Glutamatergic neuron (in vitro differentiated cells): ENCODE measurements around the gene PLOD3. TPM values are rescaled to one million over a fixed set of nuclear protein-coding genes. Genes with fewer than 3 reads are reported as not detected.
A peak's percentile ranks its signal among the peaks of the same experiment; 100 is the strongest.

Experiments
- DNase-seq: peaks from one replicate; pipeline ENCODE4 v3.0.0; 2022
- H3K27ac Mint-ChIP-seq: one replicate; pipeline ENCODE4 v1.8.0; 2020; ENCODE audit warnings: mild to moderate bottlenecking, mixed read lengths, inconsistent platforms; ENCODE audit not compliant: unreplicated experiment
- H3K27me3 Mint-ChIP-seq: one replicate; pipeline ENCODE4 v1.8.0; 2020; ENCODE audit warnings: mild to moderate bottlenecking, moderate library complexity, mixed read lengths, inconsistent platforms; ENCODE audit not compliant: unreplicated experiment
- H3K36me3 Mint-ChIP-seq: one replicate; pipeline ENCODE4 v1.8.0; 2020; ENCODE audit warnings: mild to moderate bottlenecking, mixed read lengths, inconsistent platforms; ENCODE audit not compliant: unreplicated experiment
- H3K4me1 Mint-ChIP-seq: one replicate; pipeline ENCODE4 v1.8.0; 2020; ENCODE audit warnings: mild to moderate bottlenecking, low read depth, mixed read lengths, inconsistent platforms; ENCODE audit not compliant: unreplicated experiment
- H3K4me3 Mint-ChIP-seq: one replicate; pipeline ENCODE4 v1.8.0; 2020; ENCODE audit warnings: mild to moderate bottlenecking, mixed read lengths, inconsistent platforms; ENCODE audit not compliant: unreplicated experiment
- H3K9me3 Mint-ChIP-seq: one replicate; pipeline ENCODE4 v1.8.0; 2020; ENCODE audit warnings: mild to moderate bottlenecking, moderate library complexity, mixed read lengths, inconsistent platforms; ENCODE audit not compliant: unreplicated experiment
- total RNA-seq: library from RNA; stranded (reverse); fragmentation: NEBNext Ultra II Directional; extraction: Animal tissue kit (Norgen Biotek cat#: 25700); gene quantifications from one replicate; pipeline ENCODE4 v1.2.1, GENCODE V29; 2021; ENCODE audit not compliant: unreplicated experiment
- TF ChIP-seq, protein P1 (sequence below): fragments of 200-600 bp; sonication (generic); IDR thresholded peaks from one replicate; pipeline ENCODE4 v1.5.0; 2021; ENCODE audit not compliant: partially characterized antibody, unreplicated experiment

The PLOD3 gene
- total RNA-seq, 1 donor from 2014 or later, result 47.1 TPM

DNA sequence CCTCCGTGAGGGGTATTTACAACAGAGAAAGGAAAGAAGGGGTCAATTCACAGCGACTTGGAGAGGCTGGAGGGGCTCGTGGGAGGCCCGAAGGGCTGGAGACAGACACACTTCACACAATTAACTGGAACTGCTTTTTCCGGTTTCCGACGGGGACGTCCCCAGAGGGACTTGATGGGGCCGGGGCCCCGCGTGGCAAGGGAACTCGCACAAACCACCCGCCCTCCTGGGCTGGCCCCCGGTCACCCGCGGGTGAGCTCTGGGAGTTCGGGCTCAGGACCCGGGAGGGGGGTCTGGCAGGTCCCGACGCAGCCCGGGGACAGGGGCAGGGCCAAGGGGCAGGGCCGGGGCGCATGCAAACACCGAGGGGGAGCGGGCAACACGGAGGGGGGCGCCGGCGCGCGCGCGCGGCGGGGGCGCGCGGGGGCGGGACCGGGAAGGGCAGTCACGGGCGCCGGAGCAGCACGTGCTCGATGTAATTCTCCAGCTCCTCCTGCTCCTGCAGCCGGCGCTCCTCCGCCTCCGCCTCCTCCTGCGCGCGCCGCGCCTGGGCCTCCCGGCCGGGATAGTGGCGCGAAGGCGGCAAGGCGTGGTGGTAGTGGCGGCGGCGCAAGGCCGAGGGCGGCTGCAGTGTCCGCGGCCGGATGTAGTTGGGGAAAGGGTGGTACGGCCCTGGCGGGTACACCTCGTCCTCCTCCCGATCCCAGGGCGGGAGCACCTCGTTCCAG lies 54.7 kb downstream of the PLOD3 start:
- peak; percentile 83 for DNase-seq
- Mint-ChIP-seq H3K27me3 (peaks cover 35% of the 10 kb centered on the region), H3K9me3 (peaks cover 12% of the 10 kb centered on the region), H3K36me3 (no peaks in the 10 kb centered on the region), H3K27ac (peak overlapping the region; percentile 52), H3K4me1 (peaks cover 20% of the 10 kb centered on the region), H3K4me3 (peak overlapping the region; percentile 86)
- TF ChIP-seq, protein P1, sequence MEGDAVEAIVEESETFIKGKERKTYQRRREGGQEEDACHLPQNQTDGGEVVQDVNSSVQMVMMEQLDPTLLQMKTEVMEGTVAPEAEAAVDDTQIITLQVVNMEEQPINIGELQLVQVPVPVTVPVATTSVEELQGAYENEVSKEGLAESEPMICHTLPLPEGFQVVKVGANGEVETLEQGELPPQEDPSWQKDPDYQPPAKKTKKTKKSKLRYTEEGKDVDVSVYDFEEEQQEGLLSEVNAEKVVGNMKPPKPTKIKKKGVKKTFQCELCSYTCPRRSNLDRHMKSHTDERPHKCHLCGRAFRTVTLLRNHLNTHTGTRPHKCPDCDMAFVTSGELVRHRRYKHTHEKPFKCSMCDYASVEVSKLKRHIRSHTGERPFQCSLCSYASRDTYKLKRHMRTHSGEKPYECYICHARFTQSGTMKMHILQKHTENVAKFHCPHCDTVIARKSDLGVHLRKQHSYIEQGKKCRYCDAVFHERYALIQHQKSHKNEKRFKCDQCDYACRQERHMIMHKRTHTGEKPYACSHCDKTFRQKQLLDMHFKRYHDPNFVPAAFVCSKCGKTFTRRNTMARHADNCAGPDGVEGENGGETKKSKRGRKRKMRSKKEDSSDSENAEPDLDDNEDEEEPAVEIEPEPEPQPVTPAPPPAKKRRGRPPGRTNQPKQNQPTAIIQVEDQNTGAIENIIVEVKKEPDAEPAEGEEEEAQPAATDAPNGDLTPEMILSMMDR, result no peak

DNA sequence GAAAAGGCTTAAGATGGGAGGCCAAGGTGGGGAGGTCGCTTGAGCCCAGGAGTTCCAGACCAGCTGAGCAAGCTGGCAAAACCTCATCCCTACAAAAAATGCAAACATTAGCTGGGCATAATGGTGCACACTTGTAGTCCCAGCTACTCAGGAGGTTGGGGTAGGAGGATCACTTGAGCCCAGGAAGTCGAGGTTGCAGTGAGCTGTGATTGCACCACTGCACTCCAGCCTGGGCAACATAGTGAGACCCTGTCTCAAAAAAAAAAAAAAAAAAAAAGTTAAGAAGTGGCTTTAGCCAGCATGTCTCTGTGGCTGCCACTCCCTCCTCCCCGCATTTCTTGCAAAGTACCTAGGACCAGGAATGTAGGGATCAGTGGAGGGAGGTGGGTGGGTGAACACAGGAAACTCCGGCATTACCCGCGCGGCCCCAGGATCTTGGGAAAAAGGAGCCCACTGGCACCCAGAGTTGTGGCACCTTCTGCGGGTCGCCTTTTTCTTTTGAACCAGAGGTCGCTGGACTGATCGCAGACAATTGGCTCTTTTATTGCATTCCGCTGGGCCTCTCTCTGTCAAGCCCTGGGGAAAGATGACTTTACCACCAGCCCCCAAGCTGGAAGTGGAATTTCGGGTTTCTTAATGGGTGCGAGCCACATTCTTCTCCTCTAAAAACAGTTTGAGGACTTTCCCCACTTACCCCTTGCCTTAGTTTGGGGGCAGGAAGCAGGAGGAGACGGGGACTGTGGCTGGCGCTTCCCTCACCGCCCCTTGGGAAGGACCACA lies 55.5 kb downstream of the PLOD3 start:
- peak overlapping the region; percentile 52 for H3K27ac Mint-ChIP-seq
- DNase-seq, result no peak
- TF ChIP-seq, protein P1, result no peak
- no peaks in the 10 kb centered on the region for H3K36me3 Mint-ChIP-seq
- peaks cover 28% of the 10 kb centered on the region for H3K27me3 Mint-ChIP-seq
- H3K4me3 Mint-ChIP-seq, result peak overlapping the region; percentile 86
- peaks cover 11% of the 10 kb centered on the region for H3K9me3 Mint-ChIP-seq
- peaks cover 11% of the 10 kb centered on the region for H3K4me1 Mint-ChIP-seq

DNA sequence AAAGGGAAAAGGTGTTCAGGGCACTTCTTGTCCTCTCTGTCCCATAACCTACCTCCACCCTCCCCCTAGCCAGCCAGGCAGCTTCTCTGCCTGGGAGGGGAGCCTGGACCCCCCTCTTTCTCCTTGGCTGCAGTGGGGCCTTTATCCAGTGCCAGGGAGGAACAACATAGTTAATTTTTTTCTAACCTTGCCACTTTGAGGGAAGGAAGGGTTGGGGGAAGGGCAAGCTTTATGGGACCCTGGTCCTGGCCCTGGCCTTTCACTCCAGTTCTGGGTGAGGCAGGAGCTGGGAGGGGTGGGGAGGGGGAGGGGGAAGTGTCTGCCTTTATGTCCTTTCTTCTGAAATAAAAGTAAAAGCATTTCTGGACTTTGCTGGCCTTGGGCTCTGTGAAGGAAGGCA lies 56.5 kb downstream of the PLOD3 start:
- peaks cover 11% of the 10 kb centered on the region for H3K9me3 Mint-ChIP-seq
- H3K4me3 Mint-ChIP-seq, result no peak overlapping the region
- peaks cover 8% of the 10 kb centered on the region for H3K4me1 Mint-ChIP-seq
- peaks cover 24% of the 10 kb centered on the region for H3K27me3 Mint-ChIP-seq
- H3K27ac Mint-ChIP-seq, result no peak overlapping the region
- no peak for DNase-seq
- no peaks in the 10 kb centered on the region for H3K36me3 Mint-ChIP-seq
- TF ChIP-seq, protein P1, result no peak

DNA sequence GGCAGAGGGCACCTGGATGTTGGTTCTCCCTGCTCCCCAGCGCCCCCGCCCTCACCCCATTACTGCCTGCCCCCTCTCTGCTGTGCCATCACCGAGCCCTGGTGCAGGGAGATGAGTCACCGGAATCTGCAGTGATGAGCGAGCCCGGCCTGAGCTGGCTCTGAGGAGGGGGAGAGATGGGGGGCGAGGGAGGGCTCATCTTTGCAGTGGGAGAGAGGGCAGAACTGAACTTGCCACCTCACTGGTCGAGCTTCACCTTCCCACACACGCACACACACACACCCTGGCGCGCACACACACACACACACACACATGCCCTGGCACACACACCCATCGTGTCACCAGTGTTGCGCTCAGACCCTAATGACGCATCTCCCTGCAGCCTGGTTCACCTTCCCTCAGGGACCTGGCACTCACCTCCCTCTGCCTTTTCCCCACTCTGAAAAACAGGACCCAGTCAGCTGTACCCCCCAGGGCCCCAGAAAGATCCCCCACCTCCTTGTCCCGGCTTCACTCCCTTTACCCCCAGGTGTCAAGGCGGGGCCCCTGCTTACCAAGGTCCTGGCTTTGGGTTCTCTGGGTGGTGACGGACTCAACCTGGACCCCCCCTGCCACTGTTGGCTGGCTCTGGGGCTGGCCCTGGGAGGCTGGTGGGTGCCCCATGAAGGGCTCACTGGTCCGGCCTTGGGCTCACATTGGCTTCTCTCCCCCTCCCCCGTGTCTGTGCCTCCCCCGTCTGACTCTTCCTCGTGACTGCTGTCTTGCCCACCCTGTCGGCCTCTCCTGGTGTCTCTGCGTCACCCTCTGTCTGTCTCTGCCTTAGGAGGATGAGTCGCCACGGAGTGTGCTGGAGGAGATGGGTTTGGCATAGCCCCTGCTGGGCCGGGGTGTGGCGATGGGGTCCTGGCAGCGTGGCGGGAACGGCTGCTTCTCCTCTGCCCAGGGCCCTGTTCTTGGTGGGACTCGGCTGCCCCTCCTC lies 57.4 kb downstream of the PLOD3 start:
- H3K27ac Mint-ChIP-seq, result no peak overlapping the region
- no peak for DNase-seq

More for the DNA sequence above, 57.4 kb downstream of the PLOD3 start:
- H3K36me3 Mint-ChIP-seq, result no peaks in the 10 kb centered on the region
- no peak overlapping the region for H3K4me3 Mint-ChIP-seq
- TF ChIP-seq, protein P1, result no peak
- peaks cover 11% of the 10 kb centered on the region for H3K4me1 Mint-ChIP-seq
- H3K27me3 Mint-ChIP-seq, result peaks cover 24% of the 10 kb centered on the region
- H3K9me3 Mint-ChIP-seq, result peaks cover 8% of the 10 kb centered on the region
